ENCODE data around the gene FOXR2.

The FOXR2 gene

DNA sequence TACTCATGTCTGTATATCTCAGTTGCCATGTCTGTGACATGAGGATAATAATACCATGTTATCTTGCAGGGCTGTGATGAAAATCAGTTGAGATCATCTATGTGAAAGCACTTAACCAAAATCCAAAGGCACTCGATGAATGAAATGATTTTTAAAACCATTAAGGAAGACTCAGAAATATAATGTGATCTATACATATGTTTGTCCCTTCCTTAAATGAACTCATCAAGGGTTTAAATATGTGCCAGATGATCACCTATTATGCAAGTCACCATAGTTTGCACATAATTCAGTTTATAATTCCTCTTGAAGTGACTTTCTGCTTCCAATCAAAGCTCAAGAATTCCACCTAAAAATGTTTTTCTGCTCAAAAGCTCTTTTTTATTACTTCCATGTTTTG lies at the start of gene FOXR2:
TSS of gene FOXR2 (plus strand) at position 301 of the 400 bp plus-strand sequence. CDS start 312 bp downstream, outside the sequence.
- DNase-seq (ENCODE audit: low read depth), result no peak

- no peak for DNase-seq (ENCODE audit: low read depth)
Observed at GRCh38 chrX:55579115-55579514, 44.1 kb upstream of the FOXR2 start.

- no peak for DNase-seq (ENCODE audit: low read depth)
Observed at GRCh38 chrX:55582447-55582846, 40.8 kb upstream of the FOXR2 start.

GRCh38 chrX:55593296-55593695 lies 29.9 kb upstream of the FOXR2 start:
- no peak for DNase-seq (ENCODE audit: low read depth)

DNA sequence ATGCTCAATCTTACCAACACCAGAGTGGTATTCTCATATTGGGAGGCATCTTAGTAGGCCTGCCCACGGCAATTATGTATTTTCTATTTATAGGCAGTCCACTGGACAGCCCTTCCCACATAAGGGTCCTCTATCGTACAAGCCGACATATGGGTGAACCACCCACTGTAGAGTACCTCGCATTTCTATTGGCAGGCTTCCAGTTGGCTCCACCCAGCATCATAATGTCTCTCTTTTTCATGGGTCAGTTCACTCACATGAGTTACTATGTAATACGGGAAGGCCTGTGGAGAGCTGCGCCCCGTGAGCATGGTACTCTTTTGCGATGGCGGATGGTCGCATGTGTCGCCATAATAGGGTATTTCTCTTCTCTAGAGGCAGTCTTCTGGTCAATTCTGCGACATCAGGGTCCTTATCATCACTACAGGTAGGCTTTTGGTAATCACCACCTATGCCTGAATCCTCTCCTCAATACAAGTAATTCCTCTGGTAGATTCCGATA lies 29.4 kb upstream of the FOXR2 start:
- DNase-seq (ENCODE audit: low read depth), result no peak

GRCh38 chrX:55598333-55598732 lies 24.9 kb upstream of the FOXR2 start:
- DNase-seq (ENCODE audit: low read depth), result no peak

DNA sequence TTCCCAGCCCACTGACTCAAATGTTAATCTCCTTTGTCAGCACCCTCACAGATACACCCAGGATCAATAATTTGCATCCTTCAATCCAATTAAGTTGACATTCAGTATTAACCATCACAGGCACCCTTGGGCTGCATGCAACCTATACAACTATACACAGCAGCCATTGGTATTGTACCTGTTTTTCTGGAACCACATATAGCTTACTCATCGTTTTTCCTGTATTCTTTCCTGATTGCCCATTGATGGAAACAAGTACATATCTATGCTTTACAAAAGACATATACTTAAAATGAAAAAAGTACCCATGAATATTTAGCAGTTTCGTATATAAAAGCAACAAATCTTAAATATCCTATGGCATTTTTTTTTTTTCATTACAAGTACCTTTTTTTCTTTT lies 3.7 kb upstream of the FOXR2 start:
- no peak for DNase-seq (ENCODE audit: low read depth)

GRCh38 chrX:55624403-55624802 lies 1.2 kb downstream of the FOXR2 start:
- no peak for DNase-seq (ENCODE audit: low read depth)

GRCh38 chrX:55636109-55636508 lies 12.9 kb downstream of the FOXR2 start:
- DNase-seq (ENCODE audit: low read depth), result no peak

DNA sequence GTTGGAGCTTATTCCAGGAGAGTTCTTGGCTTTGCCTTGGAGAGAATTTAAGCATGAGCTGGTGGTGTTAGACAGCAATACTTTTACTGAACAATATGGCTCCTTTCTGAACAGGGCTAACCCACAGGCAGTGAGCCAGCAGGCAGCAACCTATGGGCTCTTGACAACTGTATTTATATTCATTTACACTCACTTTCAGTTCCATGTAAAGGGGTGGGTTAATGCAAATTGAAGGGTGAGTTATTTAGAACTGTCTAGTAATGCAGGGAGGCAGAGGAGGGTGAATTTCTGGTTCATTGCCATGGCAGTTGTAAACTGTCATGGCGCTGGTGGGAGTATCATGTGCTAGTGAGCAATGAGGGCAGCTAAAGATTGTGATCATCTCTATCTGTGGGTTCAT lies 15.7 kb downstream of the FOXR2 start:
- no peak for DNase-seq (ENCODE audit: low read depth)

- no peak for DNase-seq (ENCODE audit: low read depth)
Observed at GRCh38 chrX:55640854-55641253, 17.7 kb downstream of the FOXR2 start.

- DNase-seq (ENCODE audit: low read depth), result no peak
Observed at GRCh38 chrX:55648434-55648833, 25.2 kb downstream of the FOXR2 start.

GRCh38 chrX:55659931-55660330 lies 36.7 kb downstream of the FOXR2 start:
- no peak for DNase-seq (ENCODE audit: low read depth)

DNA sequence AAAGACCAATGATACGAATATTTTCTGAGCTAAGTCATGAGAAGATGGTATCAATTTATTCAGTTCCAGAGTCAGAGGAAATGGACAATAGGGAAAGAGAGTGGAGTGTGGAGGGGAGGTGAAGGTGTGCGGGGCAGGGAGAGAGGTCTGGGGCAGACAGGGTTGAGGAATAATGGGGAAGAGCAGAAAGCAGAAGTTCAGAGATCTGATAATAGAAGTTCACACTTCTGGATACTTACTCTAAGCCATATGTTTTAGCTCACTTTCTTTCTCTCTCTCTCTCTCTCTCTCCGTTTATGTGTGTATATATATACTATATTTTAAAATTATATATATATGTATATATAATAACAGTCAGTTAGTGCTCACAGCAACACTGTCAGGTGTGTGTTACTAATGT lies 40.4 kb downstream of the FOXR2 start:
- DNase-seq (ENCODE audit: low read depth), result no peak

DNA sequence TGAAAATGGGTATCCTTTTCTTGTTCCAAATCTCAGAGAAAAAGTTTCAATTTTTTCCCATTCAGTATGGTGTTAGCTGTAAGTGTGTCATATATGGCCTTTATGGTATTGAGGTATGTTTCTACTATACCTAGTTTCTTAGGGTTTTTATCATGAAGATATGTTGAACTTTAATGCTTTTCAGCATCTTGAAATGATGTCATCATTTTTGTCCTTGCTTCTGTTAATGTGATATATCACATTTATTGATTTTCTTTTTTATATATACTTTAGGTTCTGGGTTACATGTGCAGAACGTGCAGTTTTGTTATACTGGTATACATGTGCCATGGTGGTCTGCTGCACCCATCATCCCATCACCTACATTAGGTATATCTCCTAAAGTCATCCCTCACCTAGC lies 44.9 kb downstream of the FOXR2 start:
- no peak for DNase-seq (ENCODE audit: low read depth)
